Measurements from ENCODE around the gene IKZF4.
"Not testable (repeated sequence)": the region's sequence is repeated elsewhere in the genome, so short reads cannot be mapped to it uniquely, and the experiment has no call there.

DNA sequence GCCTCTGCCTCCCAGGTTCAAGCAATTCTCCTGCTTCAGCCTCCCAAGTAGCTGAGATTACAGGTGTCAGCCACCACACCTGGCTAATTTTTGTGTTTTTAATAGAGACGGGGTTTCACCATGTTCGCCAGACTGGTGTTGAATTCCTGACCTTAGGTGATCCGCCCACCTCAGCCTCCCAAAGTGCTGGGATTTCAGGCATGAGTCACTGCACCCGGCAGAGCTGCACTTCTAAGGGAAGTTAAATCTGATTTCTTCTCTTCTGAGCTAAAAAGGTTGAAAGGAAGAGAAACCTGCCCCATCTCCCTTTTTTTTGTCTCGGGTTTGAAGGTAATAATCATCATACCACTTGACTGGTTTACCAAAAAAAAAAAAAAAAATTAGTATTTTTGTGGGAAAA lies 39.0 kb upstream of the IKZF4 start:
- TF ChIP-seq, protein P1, sequence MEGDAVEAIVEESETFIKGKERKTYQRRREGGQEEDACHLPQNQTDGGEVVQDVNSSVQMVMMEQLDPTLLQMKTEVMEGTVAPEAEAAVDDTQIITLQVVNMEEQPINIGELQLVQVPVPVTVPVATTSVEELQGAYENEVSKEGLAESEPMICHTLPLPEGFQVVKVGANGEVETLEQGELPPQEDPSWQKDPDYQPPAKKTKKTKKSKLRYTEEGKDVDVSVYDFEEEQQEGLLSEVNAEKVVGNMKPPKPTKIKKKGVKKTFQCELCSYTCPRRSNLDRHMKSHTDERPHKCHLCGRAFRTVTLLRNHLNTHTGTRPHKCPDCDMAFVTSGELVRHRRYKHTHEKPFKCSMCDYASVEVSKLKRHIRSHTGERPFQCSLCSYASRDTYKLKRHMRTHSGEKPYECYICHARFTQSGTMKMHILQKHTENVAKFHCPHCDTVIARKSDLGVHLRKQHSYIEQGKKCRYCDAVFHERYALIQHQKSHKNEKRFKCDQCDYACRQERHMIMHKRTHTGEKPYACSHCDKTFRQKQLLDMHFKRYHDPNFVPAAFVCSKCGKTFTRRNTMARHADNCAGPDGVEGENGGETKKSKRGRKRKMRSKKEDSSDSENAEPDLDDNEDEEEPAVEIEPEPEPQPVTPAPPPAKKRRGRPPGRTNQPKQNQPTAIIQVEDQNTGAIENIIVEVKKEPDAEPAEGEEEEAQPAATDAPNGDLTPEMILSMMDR (IDR thresholded peaks at IDR 0.05) = not testable (repeated sequence)
- not testable (repeated sequence) for TF ChIP-seq POLR2A (IDR thresholded peaks at IDR 0.05)

Measured in lower leg skin (tissue), 3 donors.